T-cell (primary cell): ENCODE results near the gene ANTKMT. TPM values are rescaled to one million over a fixed set of nuclear protein-coding genes. Genes with fewer than 3 reads are reported as not detected.

Source experiments
- ATAC-seq, 4 experiments: fragments of 200-7000 bp in 3 of 4; fragments of 150-1000 bp in 1 of 4; cut with Tn5 transposase; replicated peaks in 1 of 4; 1 replicate in 3 of 4; 2 replicates in 1 of 4; pipeline ENCODE4 v1.10.0; 2021; ENCODE audit warnings: moderate library complexity in 3 of 4, mild to moderate bottlenecking in 2 of 4, moderate number of reproducible peaks in 1 of 4
- CTCF ChIA-PET, 2 donors: fragments of 300-600 bp; sonication (Branson Sonifier 250); formaldehyde crosslinking; loops; one replicate each; lab custom pipeline; 2022; ENCODE audit warnings: antibody characterized with exemption in 2 of 2; lab: Charles Lee
- POLR2A ChIA-PET, 2 donors: fragments of 300-600 bp; sonication (Branson Sonifier 250); formaldehyde crosslinking; loops; one replicate each; lab custom pipeline; 2022; ENCODE audit warnings: antibody characterized with exemption in 2 of 2; lab: Charles Lee
- DNase-seq, 35 experiments: peaks; one replicate each; pipeline versions ENCODE4 v3.0.0 to v3.0.0-alpha.2; 2013 to 2023
- H3K27ac ChIP-seq: one replicate; pipeline ENCODE4 v1.5.1; 2013; ENCODE audit warnings: low read length
- H3K27me3 ChIP-seq, 2 experiments: replicated peaks in 1 of 2; 1 replicate in 1 of 2; 2 replicates in 1 of 2; pipeline versions ENCODE4 v1.6.1 to v1.7.0; 2013; ENCODE audit warnings: low read length in 1 of 2, mixed read lengths in 1 of 2; ENCODE audit not compliant: control insufficient read depth in 2 of 2, insufficient read depth in 2 of 2; ENCODE audit errors: extremely low read depth in 1 of 2
- H3K36me3 ChIP-seq, 2 donors: 1 replicate in 1 of 2; 2 replicates in 1 of 2; pipeline versions ENCODE4 v1.6.1 to v1.7.0; 2013; ENCODE audit warnings: low read length in 1 of 2; ENCODE audit not compliant: control insufficient read depth in 2 of 2, insufficient read depth in 1 of 2; ENCODE audit errors: extremely low read depth in 1 of 2
- H3K4me1 ChIP-seq, 2 experiments: 1 replicate in 1 of 2; 2 replicates in 1 of 2; pipeline versions ENCODE4 v1.6.1 to v1.7.0; 2013; ENCODE audit warnings: low read length in 2 of 2, mixed read lengths in 1 of 2; ENCODE audit not compliant: insufficient read depth in 2 of 2, control insufficient read depth in 1 of 2; ENCODE audit errors: extremely low read depth in 1 of 2
- H3K4me3 ChIP-seq, 2 donors: 1 replicate in 1 of 2; 2 replicates in 1 of 2; pipeline versions ENCODE4 v1.5.1 to v1.7.0; 2013; ENCODE audit warnings: mild to moderate bottlenecking in 2 of 2, low read length in 1 of 2, moderate library complexity in 1 of 2; ENCODE audit not compliant: control insufficient read depth in 1 of 2; ENCODE audit errors: extremely low read depth in 1 of 2
- H3K9me3 ChIP-seq: 2 replicates; pipeline ENCODE4 v1.7.0; 2013
- H3K27ac Mint-ChIP-seq, 2 donors: one replicate each; pipeline ENCODE4 v1.8.0; 2020 to 2021; ENCODE audit warnings: mild to moderate bottlenecking in 2 of 2, mixed read lengths in 2 of 2
- H3K27me3 Mint-ChIP-seq, 2 donors: one replicate each; pipeline ENCODE4 v1.8.0; 2021 to 2022; ENCODE audit warnings: mixed read lengths in 2 of 2
- H3K36me3 Mint-ChIP-seq: one replicate; pipeline ENCODE4 v1.8.0; 2021; ENCODE audit warnings: mixed read lengths
- H3K4me1 Mint-ChIP-seq, 3 donors: one replicate each; pipeline ENCODE4 v1.8.0; 2020 to 2022; ENCODE audit warnings: mixed read lengths in 3 of 3, mild to moderate bottlenecking in 1 of 3
- H3K4me3 Mint-ChIP-seq, 3 donors: one replicate each; pipeline ENCODE4 v1.8.0; 2020 to 2022; ENCODE audit warnings: mild to moderate bottlenecking in 3 of 3, mixed read lengths in 3 of 3, moderate library complexity in 3 of 3
- H3K9me3 Mint-ChIP-seq, 3 donors: one replicate each; pipeline ENCODE4 v1.8.0; 2020 to 2022; ENCODE audit warnings: mixed read lengths in 3 of 3
- WGBS: methylation state at CpG from one replicate; pipeline ENCODE4 v1.1.5; 2013; ENCODE audit warnings: missing lambda C conversion rate; ENCODE audit not compliant: insufficient coverage; 5-methylcytosine and 5-hydroxymethylcytosine counted together
- total RNA-seq, 35 experiments: library from RNA in 6 of 35; stranded (reverse) in 6 of 35; fragments of 120-200 nt in 1 of 35; gene quantifications; one replicate each; pipeline versions ENCODE4 v1.2.1 to v1.2.4 and lab custom pipeline; 2013 to 2026

Gene ANTKMT
- total RNA-seq, 5 donors from 2014 or later (not counting 1 experiment from before 2014, with no cell fraction given) = 22.9 to 38.8 (median 27.2) TPM

DNA sequence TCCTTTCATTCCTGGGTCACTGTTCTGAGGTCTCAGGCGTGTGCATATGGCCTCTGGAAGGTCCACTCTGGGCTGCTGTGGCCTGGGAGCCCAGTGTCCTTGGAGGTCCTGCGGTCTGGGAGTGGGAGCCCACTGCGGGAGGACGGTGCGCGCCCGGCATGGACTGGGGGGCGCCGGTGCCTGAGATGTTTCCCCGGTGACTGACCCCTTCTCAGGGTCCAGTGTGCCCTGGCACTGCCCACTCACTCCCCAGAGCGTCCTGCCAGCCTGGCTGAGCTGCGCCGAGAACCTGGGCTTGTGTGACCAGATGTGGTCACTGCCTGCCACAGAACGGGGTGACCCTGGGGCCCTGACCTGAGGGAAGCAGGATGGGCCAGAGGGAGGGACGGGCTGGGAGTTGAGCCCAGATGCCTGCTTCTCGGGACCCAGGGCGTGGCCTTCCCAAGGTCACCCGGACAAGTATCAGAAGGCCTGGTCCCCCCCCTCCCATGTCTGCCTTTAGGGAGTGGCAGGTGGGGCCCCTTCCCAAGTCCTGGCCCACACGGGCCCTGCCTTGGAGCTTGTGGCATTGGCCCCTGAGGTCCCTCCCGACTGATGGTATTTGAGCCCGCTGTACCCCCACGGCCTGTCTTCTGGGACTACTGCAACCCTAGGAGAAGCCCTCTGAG lies 46.6 kb upstream of the ANTKMT start:
- Mint-ChIP-seq H3K4me3 (no peak overlapping the region), H3K36me3 (peaks cover 7% of the 10 kb centered on the region), H3K27ac (no peak overlapping the region), H3K4me1 (peaks cover 6 to 21% (median 20%) of the 10 kb centered on the region in 3 donors), H3K9me3 (no peaks in the 10 kb centered on the region), H3K27me3 (peaks cover 0 to 6% of the 10 kb centered on the region in 2 donors)
- Histone ChIP-seq H3K4me1 (peaks cover 0 to 38% of the 10 kb centered on the region in 2 experiments), H3K4me3 (no peak overlapping the region), H3K36me3 (peaks cover 14 to 35% of the 10 kb centered on the region in 2 donors), H3K9me3 (no peaks in the 10 kb centered on the region), H3K27ac (no peak overlapping the region), H3K27me3 (peaks cover 0 to 25% of the 10 kb centered on the region in 2 experiments)
- CTCF ChIA-PET = no interaction called here
- WGBS = 93% methylated on average over 22 of the region's 22 CpGs
- POLR2A ChIA-PET = no interaction called here
- no peak for ATAC-seq
- DNase-seq = no peak

DNA sequence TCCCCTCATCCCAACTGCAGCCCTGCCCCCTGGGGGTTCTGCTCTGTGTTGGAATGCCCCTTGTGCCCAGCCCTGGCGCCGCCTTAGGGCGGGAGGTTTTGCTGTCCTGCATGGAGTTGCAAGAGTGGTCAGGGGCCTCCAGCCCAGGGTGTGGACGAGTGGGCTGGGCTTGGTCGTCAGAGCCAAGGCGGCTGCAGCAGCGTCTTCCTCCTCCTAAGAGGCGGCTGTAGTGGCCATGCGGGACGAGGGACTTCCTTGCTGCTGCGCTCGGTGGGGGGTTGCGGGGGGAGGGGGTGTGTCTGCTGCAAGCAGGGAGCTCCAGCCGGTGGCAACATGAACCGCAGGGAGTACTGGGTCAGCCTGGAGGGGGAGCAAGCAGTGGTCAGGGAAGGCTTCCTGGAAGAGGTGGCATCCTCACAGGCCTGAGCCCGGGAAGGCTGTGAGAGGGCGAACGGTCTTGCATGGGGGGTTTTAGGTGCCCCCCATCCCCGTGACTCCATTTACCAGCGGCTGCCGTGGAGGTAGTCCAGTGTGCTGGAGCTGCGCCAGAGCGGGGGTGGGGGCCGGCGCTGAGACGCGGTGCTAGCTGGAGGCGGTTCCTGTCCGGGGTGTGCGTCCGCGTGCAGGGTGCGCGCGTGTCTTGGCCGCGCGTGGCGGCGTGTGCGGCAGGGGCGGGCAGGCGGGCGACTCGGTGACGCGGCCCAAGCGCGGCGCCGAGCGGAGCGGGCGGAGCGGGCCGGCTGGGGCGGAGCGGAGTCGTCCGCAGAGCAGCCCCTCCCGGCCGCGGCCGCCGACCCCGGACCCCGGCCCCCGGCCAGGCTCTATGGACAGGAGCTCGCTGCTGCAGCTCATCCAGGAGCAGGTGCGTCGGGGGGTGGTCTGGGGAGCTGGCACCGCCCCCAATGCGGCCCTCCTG lies 45.7 kb upstream of the ANTKMT start, which contains the start of gene RHBDL1:
Gene RHBDL1, plus strand, starts transcription at position 704 of the 916 bp plus-strand sequence. Its CDS starts 120 bp downstream, at position 824.
- ChIA-PET POLR2A (interaction anchor here in 1 of 2 donors (0.6 kb wide), 1 partner anchor 1545 kb away, joined by 8 read pairs; no protein-coding TSS in a partner anchor), CTCF (no interaction called here)
- no peaks in the 10 kb centered on the region for H3K9me3 Mint-ChIP-seq
- Histone ChIP-seq H3K4me1 (peaks cover 0 to 43% of the 10 kb centered on the region in 2 experiments), H3K27ac (no peak within 1 kb of the TSS), H3K27me3 (peaks cover 0 to 25% of the 10 kb centered on the region in 2 experiments), H3K36me3 (peaks cover 14 to 26% of the 10 kb centered on the region in 2 donors), H3K4me3 (peak within 1 kb of the TSS in 1 of 2 donors; percentile 23), H3K9me3 (no peaks in the 10 kb centered on the region)
- DNase-seq (peak in 1 of 35 experiments; percentile 37), ATAC-seq (no peak)
- peaks cover 7% of the 10 kb centered on the region for H3K36me3 Mint-ChIP-seq
- peaks cover 0 to 6% of the 10 kb centered on the region in 2 donors for H3K27me3 Mint-ChIP-seq
- H3K4me1 Mint-ChIP-seq = peaks cover 7 to 20% (median 19%) of the 10 kb centered on the region in 3 donors
- peak within 1 kb of the TSS in 2 of 3 donors; percentile 45 for H3K4me3 Mint-ChIP-seq
- 8% methylated on average over 61 of the region's 73 CpGs for WGBS
- no peak within 1 kb of the TSS for H3K27ac Mint-ChIP-seq

DNA sequence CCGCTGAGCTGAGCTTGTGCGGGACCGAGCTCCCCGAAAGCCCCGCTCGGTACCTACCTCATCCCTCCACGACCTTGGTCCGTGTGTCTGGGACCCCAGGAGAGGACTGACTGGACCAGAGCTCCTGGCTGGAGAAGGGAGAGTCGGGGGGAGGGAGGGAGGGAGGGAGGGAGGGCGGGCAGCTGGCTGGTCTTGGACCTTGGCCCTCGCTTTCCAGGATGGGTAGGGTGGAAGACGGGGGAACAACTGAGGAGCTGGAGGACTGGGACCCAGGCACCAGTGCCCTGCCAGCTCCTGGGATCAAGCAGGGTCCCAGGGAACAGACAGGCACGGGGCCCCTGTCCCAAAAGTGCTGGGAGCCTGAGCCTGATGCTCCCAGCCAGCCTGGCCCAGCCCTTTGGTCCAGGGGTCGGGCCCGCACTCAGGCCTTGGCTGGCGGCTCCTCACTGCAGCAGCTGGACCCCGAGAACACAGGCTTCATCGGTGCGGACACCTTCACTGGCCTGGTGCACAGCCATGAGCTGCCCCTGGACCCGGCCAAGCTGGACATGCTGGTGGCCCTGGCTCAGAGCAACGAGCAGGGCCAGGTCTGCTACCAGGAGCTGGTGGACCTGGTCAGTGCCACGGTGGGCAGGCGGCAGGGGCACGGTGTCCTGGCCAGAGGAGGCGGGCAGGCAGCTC lies 44.9 kb upstream of the ANTKMT start:
- CTCF ChIA-PET = no interaction called here
- peaks cover 0 to 6% of the 10 kb centered on the region in 2 donors for H3K27me3 Mint-ChIP-seq
- no peak for DNase-seq
- no peak overlapping the region for H3K27ac Mint-ChIP-seq
- H3K9me3 Mint-ChIP-seq = no peaks in the 10 kb centered on the region
- peaks cover 6% of the 10 kb centered on the region for H3K36me3 Mint-ChIP-seq
- peaks cover 0 to 47% of the 10 kb centered on the region in 2 experiments for H3K4me1 ChIP-seq
- H3K27me3 ChIP-seq = peaks cover 0 to 25% of the 10 kb centered on the region in 2 experiments
- H3K9me3 ChIP-seq = no peaks in the 10 kb centered on the region
- peaks cover 7 to 22% (median 21%) of the 10 kb centered on the region in 3 donors for H3K4me1 Mint-ChIP-seq
- H3K4me3 Mint-ChIP-seq = no peak overlapping the region
- ATAC-seq = no peak
- POLR2A ChIA-PET = interaction anchor here (0.6 kb wide), 2 partner anchors 19 to 1544 kb away, joined by 6 to 8 read pairs; no protein-coding TSS in a partner anchor
- 88% methylated on average over 14 of the region's 25 CpGs for WGBS
- no peak overlapping the region for H3K27ac ChIP-seq
- H3K4me3 ChIP-seq = peak overlapping the region in 1 of 2 donors; percentile 23
- H3K36me3 ChIP-seq = peaks cover 10 to 18% of the 10 kb centered on the region in 2 donors

DNA sequence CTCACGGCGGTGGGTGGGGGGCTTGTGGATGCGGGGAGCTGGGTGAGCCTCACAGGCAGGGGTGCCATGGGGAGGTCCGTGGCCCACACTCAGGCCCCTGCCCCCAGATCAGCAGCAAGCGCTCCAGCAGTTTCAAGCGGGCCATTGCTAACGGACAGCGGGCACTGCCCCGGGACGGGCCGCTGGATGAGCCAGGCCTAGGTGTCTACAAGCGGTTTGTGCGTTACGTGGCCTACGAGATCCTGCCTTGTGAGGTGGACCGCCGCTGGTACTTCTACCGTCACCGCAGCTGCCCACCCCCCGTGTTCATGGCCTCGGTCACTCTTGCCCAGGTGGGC lies 44.4 kb upstream of the ANTKMT start:
- peaks cover 0 to 52% of the 10 kb centered on the region in 2 experiments for H3K4me1 ChIP-seq
- peaks cover 0 to 6% of the 10 kb centered on the region in 2 donors for H3K27me3 Mint-ChIP-seq
- CTCF ChIA-PET = no interaction called here
- 94% methylated on average over 21 of the region's 21 CpGs for WGBS
- peaks cover 7 to 27% (median 26%) of the 10 kb centered on the region in 3 donors for H3K4me1 Mint-ChIP-seq
- H3K27ac ChIP-seq = no peak overlapping the region
- peak overlapping the region in 1 of 3 donors; percentile 45 for H3K4me3 Mint-ChIP-seq
- H3K9me3 Mint-ChIP-seq = no peaks in the 10 kb centered on the region
- DNase-seq (no peak), ATAC-seq (no peak)
- peaks cover 4% of the 10 kb centered on the region for H3K36me3 Mint-ChIP-seq
- no peak overlapping the region for H3K27ac Mint-ChIP-seq
- H3K27me3 ChIP-seq = peaks cover 0 to 25% of the 10 kb centered on the region in 2 experiments
- H3K9me3 ChIP-seq = no peaks in the 10 kb centered on the region
- peaks cover 9 to 15% of the 10 kb centered on the region in 2 donors for H3K36me3 ChIP-seq
- POLR2A ChIA-PET = interaction anchor here in 1 of 2 donors (0.6 kb wide), 1 partner anchor 19 kb away, joined by 6 read pairs; no protein-coding TSS in a partner anchor
- H3K4me3 ChIP-seq = no peak overlapping the region

DNA sequence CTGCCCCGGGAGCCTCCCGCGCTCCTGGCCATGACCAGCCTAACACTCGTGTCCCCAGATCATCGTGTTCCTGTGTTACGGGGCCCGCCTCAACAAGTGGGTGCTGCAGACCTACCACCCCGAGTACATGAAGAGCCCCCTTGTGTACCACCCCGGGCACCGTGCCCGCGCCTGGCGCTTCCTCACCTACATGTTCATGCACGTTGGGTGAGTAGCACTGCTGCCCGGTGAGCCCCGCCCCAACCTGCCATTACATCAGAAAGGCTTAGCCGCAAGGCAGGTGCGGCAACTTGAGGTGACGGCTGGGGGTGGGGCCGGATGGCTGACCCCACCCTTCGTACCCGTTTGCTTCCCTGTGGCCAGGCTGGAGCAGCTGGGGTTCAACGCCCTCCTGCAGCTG lies 44.0 kb upstream of the ANTKMT start:
- WGBS = 80% methylated on average over 23 of the region's 23 CpGs
- H3K4me1 ChIP-seq = peaks cover 0 to 56% of the 10 kb centered on the region in 2 experiments
- CTCF ChIA-PET = no interaction called here
- H3K27me3 ChIP-seq = peaks cover 0 to 25% of the 10 kb centered on the region in 2 experiments
- H3K36me3 Mint-ChIP-seq = peaks cover 4% of the 10 kb centered on the region
- H3K4me1 Mint-ChIP-seq = peaks cover 7 to 31% (median 30%) of the 10 kb centered on the region in 3 donors
- peaks cover 0 to 6% of the 10 kb centered on the region in 2 donors for H3K27me3 Mint-ChIP-seq
- H3K4me3 Mint-ChIP-seq = peak overlapping the region in 2 of 3 donors; percentile 6 to 45
- H3K27ac Mint-ChIP-seq = no peak overlapping the region
- DNase-seq (peak in 8 of 35 experiments; percentile 27 to 48 (median 38)), ATAC-seq (no peak)
- H3K27ac ChIP-seq = no peak overlapping the region
- H3K36me3 ChIP-seq = peaks cover 12 to 16% of the 10 kb centered on the region in 2 donors
- POLR2A ChIA-PET = no interaction called here
- no peaks in the 10 kb centered on the region for H3K9me3 Mint-ChIP-seq
- H3K9me3 ChIP-seq = no peaks in the 10 kb centered on the region
- no peak overlapping the region for H3K4me3 ChIP-seq
